Naive thymus-derived CD4-positive, alpha-beta T cell (primary cell): Measurements from ENCODE around the gene PDZRN4. TPM values are rescaled to one million over a fixed set of nuclear protein-coding genes. Genes with fewer than 3 reads are reported as not detected.

Experiments used
- ATAC-seq: fragments of 150-1000 bp; cut with Tn5 transposase; 2 replicates; pipeline ENCODE4 v1.10.0; 2021; ENCODE audit warnings: mild to moderate bottlenecking, moderate library complexity
- CTCF ChIA-PET: fragments of 350-600 bp; sonication (Branson Sonifier 250); formaldehyde crosslinking; loops from one replicate; lab custom pipeline; 2021; ENCODE audit warnings: antibody characterized with exemption; lab: Charles Lee
- POLR2A ChIA-PET: fragments of 350-600 bp; sonication (Branson Sonifier 250); formaldehyde crosslinking; loops from one replicate; lab custom pipeline; 2021; ENCODE audit warnings: antibody characterized with exemption, inconsistent platforms; lab: Charles Lee
- DNase-seq, 9 donors: peaks; one replicate each; pipeline versions ENCODE4 v3.0.0 to v3.0.0-alpha.2; 2020 to 2022; ENCODE audit warnings: mixed read lengths in 1 of 9
- H3K27ac ChIP-seq: one replicate; pipeline ENCODE4 v1.7.0; 2013; ENCODE audit warnings: mild to moderate bottlenecking, low read depth, low read length, moderate library complexity
- H3K27me3 ChIP-seq, 2 donors: one replicate each; pipeline ENCODE4 v1.7.0; 2013; ENCODE audit warnings: low read length in 2 of 2, mild to moderate bottlenecking in 2 of 2, moderate library complexity in 2 of 2; ENCODE audit not compliant: control insufficient read depth in 2 of 2, insufficient read depth in 2 of 2
- H3K36me3 ChIP-seq, 3 experiments: 1 replicate in 2 of 3; 2 replicates in 1 of 3; pipeline ENCODE4 v1.7.0; 2013; ENCODE audit warnings: low read length in 3 of 3, mild to moderate bottlenecking in 3 of 3, moderate library complexity in 1 of 3; ENCODE audit not compliant: insufficient read depth in 3 of 3, control insufficient read depth in 2 of 3
- H3K4me1 ChIP-seq, 2 donors: one replicate each; pipeline ENCODE4 v1.7.0; 2013; ENCODE audit warnings: low read length in 2 of 2, mild to moderate bottlenecking in 2 of 2, moderate library complexity in 1 of 2; ENCODE audit not compliant: control insufficient read depth in 2 of 2, insufficient read depth in 2 of 2
- H3K4me3 ChIP-seq: 2 replicates; pipeline ENCODE4 v1.7.0; 2013; ENCODE audit warnings: mild to moderate bottlenecking, low read length
- H3K9me3 ChIP-seq, 3 experiments: 1 replicate in 2 of 3; 2 replicates in 1 of 3; pipeline ENCODE4 v1.7.0; 2013; ENCODE audit warnings: low read length in 3 of 3; ENCODE audit not compliant: control insufficient read depth in 2 of 3
- H3K27ac Mint-ChIP-seq, 9 donors: one replicate each; pipeline ENCODE4 v1.8.0; 2020 to 2022; ENCODE audit warnings: mixed read lengths in 9 of 9, mild to moderate bottlenecking in 8 of 9, moderate library complexity in 5 of 9, inconsistent platforms in 2 of 9
- H3K27me3 Mint-ChIP-seq, 5 donors: one replicate each; pipeline ENCODE4 v1.8.0; 2021 to 2022; ENCODE audit warnings: mixed read lengths in 5 of 5, mild to moderate bottlenecking in 1 of 5
- H3K36me3 Mint-ChIP-seq, 5 donors: one replicate each; pipeline ENCODE4 v1.8.0; 2020 to 2022; ENCODE audit warnings: mixed read lengths in 5 of 5, mild to moderate bottlenecking in 3 of 5, inconsistent platforms in 1 of 5
- H3K4me1 Mint-ChIP-seq, 7 donors: one replicate each; pipeline ENCODE4 v1.8.0; 2020 to 2022; ENCODE audit warnings: mixed read lengths in 7 of 7, mild to moderate bottlenecking in 3 of 7, inconsistent platforms in 1 of 7
- H3K4me3 Mint-ChIP-seq, 10 donors: one replicate each; pipeline ENCODE4 v1.8.0; 2020 to 2022; ENCODE audit warnings: mild to moderate bottlenecking in 10 of 10, mixed read lengths in 10 of 10, moderate library complexity in 6 of 10, inconsistent platforms in 2 of 10
- H3K9me3 Mint-ChIP-seq, 11 donors: one replicate each; pipeline ENCODE4 v1.8.0; 2020 to 2022; ENCODE audit warnings: mixed read lengths in 11 of 11, mild to moderate bottlenecking in 4 of 11, inconsistent platforms in 1 of 11, moderate library complexity in 1 of 11
- intact Hi-C, 2 donors: fragments of 100-400 bp; cut with micrococcal nuclease; formaldehyde crosslinking; loops; one replicate each; pipeline ENCODE4 v1.15.1; 2023
- polyA plus RNA-seq, 2 donors: library from polyadenylated mRNA; unstranded; fragments of 300-500 nt; fragmentation: Illumina TruSeq; gene quantifications; one replicate each; pipeline ENCODE4 v1.2.3, GENCODE V29; 2021
- total RNA-seq, 6 experiments: library from RNA in 5 of 6; stranded (reverse) in 5 of 6; gene quantifications; 1 replicate in 5 of 6; 2 replicates in 1 of 6; pipeline ENCODE4 v1.2.3 and lab custom pipeline; 2021 to 2026

The PDZRN4 gene
- total and polyA plus RNA-seq, 7 experiments from 2014 or later, result not detected

- H3K36me3 Mint-ChIP-seq, result no peaks in the 10 kb centered on the region
- Histone ChIP-seq H3K27me3 (no peaks in the 10 kb centered on the region), H3K36me3 (no peaks in the 10 kb centered on the region), H3K27ac (no peak overlapping the region), H3K9me3 (no peaks in the 10 kb centered on the region), H3K4me3 (no peak overlapping the region), H3K4me1 (no peaks in the 10 kb centered on the region)
- peaks cover 0 to 6% (median 0%) of the 10 kb centered on the region in 11 donors for H3K9me3 Mint-ChIP-seq
- ChIA-PET POLR2A (no interaction called here), CTCF (no interaction called here)
- H3K4me1 Mint-ChIP-seq, result no peaks in the 10 kb centered on the region
- H3K4me3 Mint-ChIP-seq, result no peak overlapping the region
- ATAC-seq (no peak), DNase-seq (no peak)
- peaks cover 0 to 14% (median 4%) of the 10 kb centered on the region in 5 donors for H3K27me3 Mint-ChIP-seq
- intact Hi-C loops, result no loop called here
- H3K27ac Mint-ChIP-seq, result no peak overlapping the region
These were observed 433.2 kb downstream of the PDZRN4 start for GRCh38 chr12:41621291-41621690.
